Gastrocnemius medialis (tissue), 4 donors: ENCODE measurements around the gene CCDC127. TPM values are rescaled to one million over a fixed set of nuclear protein-coding genes. Genes with fewer than 3 reads are reported as not detected.
"Not testable (repeated sequence)": the region's sequence is repeated elsewhere in the genome, so short reads cannot be mapped to it uniquely, and the experiment has no call there.

ENCODE experiments used
- ATAC-seq, 2 donors: fragments of 150-250 bp; one replicate each; pipeline ENCODE4 v1.9.1; 2016
- DNase-seq, 2 donors: peaks; one replicate each; pipeline ENCODE4 v3.0.0-alpha.2; 2019
- H3K27ac ChIP-seq, 4 donors: fragments of 200-600 bp; sonication (generic); 1 replicate in 1 of 4; 2 replicates in 3 of 4; pipeline ENCODE4 v1.5.1; 2016 to 2018; ENCODE audit warnings: mild to moderate bottlenecking in 2 of 4, moderate library complexity in 1 of 4
- H3K27me3 ChIP-seq, 3 donors: fragments of 200-600 bp; sonication (generic) in 2 of 3; 1 replicate in 1 of 3; 2 replicates in 2 of 3; pipeline versions ENCODE4 v1.5.1 to v1.6.0; 2016 to 2019; ENCODE audit warnings: mild to moderate bottlenecking in 1 of 3, moderate library complexity in 1 of 3
- H3K36me3 ChIP-seq, 2 donors: fragments of 200-600 bp; sonication (generic) in 1 of 2; one replicate each; pipeline ENCODE4 v1.5.1; 2017 to 2018
- H3K4me1 ChIP-seq, 2 donors: fragments of 200-600 bp; sonication (generic) in 1 of 2; one replicate each; pipeline ENCODE4 v1.5.1; 2016 to 2017; ENCODE audit warnings: mild to moderate bottlenecking in 2 of 2
- H3K4me3 ChIP-seq, 4 donors: fragments of 200-600 bp; sonication (generic) in 3 of 4; 1 replicate in 1 of 4; 2 replicates in 3 of 4; pipeline ENCODE4 v1.5.1; 2016 to 2019; ENCODE audit warnings: mild to moderate bottlenecking in 2 of 4
- H3K9me3 ChIP-seq, 3 donors: fragments of 200-600 bp; sonication (generic) in 2 of 3; 1 replicate in 1 of 3; 2 replicates in 2 of 3; pipeline ENCODE4 v1.5.1; 2016 to 2019
- CTCF ChIP-seq, 5 experiments: fragments of 450-650 bp in 3 of 5; fragments of 200-600 bp in 2 of 5; sonication (generic) in 2 of 5; IDR thresholded peaks in 4 of 5; conservative IDR thresholded peaks in 1 of 5; 1 replicate in 4 of 5; 2 replicates in 1 of 5; pipeline ENCODE4 v1.5.1; 2016 to 2019; ENCODE audit warnings: antibody characterized with exemption in 5 of 5, mild to moderate bottlenecking in 3 of 5, moderate library complexity in 3 of 5
- POLR2A ChIP-seq, 2 donors: fragments of 450-650 bp; IDR thresholded peaks; one replicate each; pipeline ENCODE4 v1.6.1; 2017; ENCODE audit warnings: antibody characterized with exemption in 2 of 2, mild to moderate bottlenecking in 2 of 2, moderate library complexity in 2 of 2
- in situ Hi-C, 4 donors: fragments of 200-750 bp; cut with MboI; loops; one replicate each; pipeline versions ENCODE4 v1.15.0 to v1.8.0; 2017; ENCODE audit warnings: low sequenced_read_pairs in 4 of 4
- intact Hi-C: fragments of 100-400 bp; cut with DNase I; formaldehyde crosslinking; loops from one replicate; pipeline ENCODE4 v1.15.1; 2023; ENCODE audit warnings: low total_unique reads
- total RNA-seq, 4 donors: library from RNA; depleted of rRNA; stranded (reverse); fragments of >200 nt; gene quantifications; one replicate each; pipeline versions ENCODE4 v1.1.0 to v1.2.3, GENCODE V29; 2016

Gene CCDC127
- total RNA-seq, 4 donors from 2014 or later: 5.7 to 11.1 (median 7.8) TPM

DNA sequence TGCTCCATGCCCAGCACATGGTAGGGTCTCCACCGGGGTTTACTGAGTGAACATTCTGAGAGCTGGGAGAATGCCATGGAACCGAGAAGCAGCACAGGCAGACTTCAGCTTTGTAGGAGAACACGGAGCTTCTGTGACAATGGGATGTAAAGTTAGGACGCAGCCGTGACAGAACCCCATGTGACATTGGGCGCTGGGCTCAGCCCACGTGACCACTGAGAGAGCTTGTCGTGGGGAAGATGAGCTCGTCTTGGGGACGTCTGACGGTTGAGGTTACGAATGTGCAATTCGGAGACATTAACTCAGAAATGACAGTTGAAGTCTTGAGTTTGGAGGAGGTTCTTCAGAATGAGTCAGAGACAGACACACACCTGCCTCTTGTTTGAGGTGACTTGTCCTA, 13.7 kb upstream of the CCDC127 start:
- no peak for DNase-seq
- no peak for TF ChIP-seq CTCF (IDR thresholded peaks at IDR 0.05 in 4 of 5, conservative IDR thresholded peaks at IDR 0.05 in 1 of 5)
- no peak for TF ChIP-seq POLR2A (IDR thresholded peaks at IDR 0.05)
- ATAC-seq: no peak
- peaks cover 0 to 94% of the 10 kb centered on the region in 2 donors for H3K36me3 ChIP-seq
- no peak overlapping the region for H3K4me3 ChIP-seq
- in situ Hi-C loops (no loop called here), intact Hi-C loops (no loop called here)
- no peaks in the 10 kb centered on the region for H3K27me3 ChIP-seq
- H3K27ac ChIP-seq: no peak overlapping the region
- no peaks in the 10 kb centered on the region for H3K9me3 ChIP-seq
- no peaks in the 10 kb centered on the region for H3K4me1 ChIP-seq

DNA sequence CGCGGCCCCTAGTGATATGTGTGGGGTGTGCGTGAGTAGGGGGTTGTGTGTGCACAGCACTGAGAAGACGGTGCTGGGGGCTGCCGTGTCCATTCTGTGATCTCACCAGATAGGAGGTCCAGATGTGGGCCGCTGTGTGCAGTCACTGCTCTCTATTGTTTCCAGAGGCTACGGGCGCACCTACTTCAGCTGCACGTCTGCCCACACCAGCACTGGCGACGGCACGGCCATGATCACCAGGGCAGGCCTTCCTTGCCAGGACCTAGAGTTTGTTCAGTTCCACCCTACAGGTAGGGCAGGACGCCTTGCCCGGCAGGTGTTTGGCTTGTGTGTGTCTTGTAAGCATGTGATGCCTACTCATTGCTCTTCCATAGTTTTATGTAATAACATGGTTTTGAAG, 12.8 kb upstream of the CCDC127 start:
- Histone ChIP-seq H3K36me3 (peaks cover 0 to 96% of the 10 kb centered on the region in 2 donors), H3K4me3 (no peak overlapping the region), H3K4me1 (no peaks in the 10 kb centered on the region), H3K27me3 (no peaks in the 10 kb centered on the region), H3K9me3 (no peaks in the 10 kb centered on the region), H3K27ac (no peak overlapping the region)
- no peak for TF ChIP-seq CTCF (IDR thresholded peaks at IDR 0.05 in 4 of 5, conservative IDR thresholded peaks at IDR 0.05 in 1 of 5)
- TF ChIP-seq POLR2A (IDR thresholded peaks at IDR 0.05): no peak
- in situ Hi-C loops (no loop called here), intact Hi-C loops (no loop called here)
- no peak for DNase-seq
- no peak for ATAC-seq

GRCh38 chr5:228886-229285, 10.9 kb upstream of the CCDC127 start:
- H3K4me1 ChIP-seq: no peaks in the 10 kb centered on the region
- H3K27me3 ChIP-seq: no peaks in the 10 kb centered on the region
- H3K4me3 ChIP-seq: no peak overlapping the region
- H3K9me3 ChIP-seq: no peaks in the 10 kb centered on the region
- no peak overlapping the region for H3K27ac ChIP-seq
- in situ Hi-C loops (no loop called here), intact Hi-C loops (no loop called here)
- ATAC-seq (no peak), DNase-seq (no peak)
- TF ChIP-seq CTCF (IDR thresholded peaks at IDR 0.05 in 4 of 5, conservative IDR thresholded peaks at IDR 0.05 in 1 of 5) (no peak), POLR2A (IDR thresholded peaks at IDR 0.05) (no peak)
- peaks cover 0 to 98% of the 10 kb centered on the region in 2 donors for H3K36me3 ChIP-seq

- peaks cover 5 to 11% of the 10 kb centered on the region in 2 donors for H3K4me1 ChIP-seq
- DNase-seq, H3K27me3 ChIP-seq, H3K4me3 ChIP-seq, in situ Hi-C loops, intact Hi-C loops, H3K9me3 ChIP-seq, H3K27ac ChIP-seq, ATAC-seq: not testable (repeated sequence)
- peaks cover 0 to 83% of the 10 kb centered on the region in 2 donors for H3K36me3 ChIP-seq
Observed at GRCh38 chr5:227375-227774, 9.4 kb upstream of the CCDC127 start.

DNA sequence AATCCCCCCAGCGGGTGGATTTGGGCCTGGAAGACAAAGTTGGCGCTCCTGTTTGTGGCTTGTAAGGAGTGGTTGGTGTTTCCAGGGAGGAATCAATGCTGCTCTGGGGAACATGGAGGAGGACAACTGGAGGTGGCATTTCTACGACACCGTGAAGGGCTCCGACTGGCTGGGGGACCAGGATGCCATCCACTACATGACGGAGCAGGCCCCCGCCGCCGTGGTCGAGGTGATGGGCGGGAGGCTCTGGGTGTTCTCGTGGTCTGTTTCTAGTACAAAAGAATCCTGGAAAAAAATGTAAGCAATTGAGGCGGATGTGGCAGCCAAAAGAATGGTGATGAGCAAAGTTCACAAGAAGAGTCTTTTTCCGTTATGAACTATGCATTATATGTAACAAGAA, 7.4 kb upstream of the CCDC127 start:
- Histone ChIP-seq H3K27ac (no peak overlapping the region), H3K4me3 (no peak overlapping the region), H3K36me3 (peaks cover 0 to 64% of the 10 kb centered on the region in 2 donors), H3K27me3 (no peaks in the 10 kb centered on the region), H3K9me3 (no peaks in the 10 kb centered on the region), H3K4me1 (peaks cover 25 to 29% of the 10 kb centered on the region in 2 donors)
- TF ChIP-seq POLR2A (IDR thresholded peaks at IDR 0.05): no peak
- no peak for TF ChIP-seq CTCF (IDR thresholded peaks at IDR 0.05 in 4 of 5, conservative IDR thresholded peaks at IDR 0.05 in 1 of 5)
- ATAC-seq: no peak
- in situ Hi-C loops (no loop called here), intact Hi-C loops (no loop called here)
- DNase-seq: no peak
